Testis (tissue), 3 donors: ENCODE measurements around the gene RP9. TPM values are rescaled to one million over a fixed set of nuclear protein-coding genes. Genes with fewer than 3 reads are reported as not detected.

Experiments used
- DNase-seq: peaks from one replicate; pipeline ENCODE4 v3.0.0-alpha.2; 2019
- H3K27ac ChIP-seq, 2 donors: fragments of 200-600 bp; sonication (generic); one replicate each; pipeline ENCODE4 v1.5.1; 2019
- H3K27me3 ChIP-seq: fragments of 200-600 bp; sonication (generic); one replicate; pipeline ENCODE4 v1.5.1; 2019
- H3K36me3 ChIP-seq: fragments of 200-600 bp; sonication (generic); one replicate; pipeline ENCODE4 v1.5.1; 2017; ENCODE audit warnings: low read depth; ENCODE audit errors: missing control alignments
- H3K4me1 ChIP-seq: fragments of 200-600 bp; sonication (generic); one replicate; pipeline ENCODE4 v1.5.1; 2019
- H3K4me3 ChIP-seq, 2 donors: fragments of 200-600 bp; sonication (generic); one replicate each; pipeline ENCODE4 v1.5.1; 2017 to 2019
- H3K9me3 ChIP-seq: fragments of 200-600 bp; sonication (generic); one replicate; pipeline ENCODE4 v1.5.1; 2017
- POLR2A ChIP-seq: fragments of 450-650 bp; IDR thresholded peaks from one replicate; pipeline ENCODE4 v1.6.1; 2017; ENCODE audit warnings: antibody characterized with exemption, mild to moderate bottlenecking, moderate library complexity
- WGBS, 2 donors: methylation state at CpG; one replicate each; pipeline ENCODE4 v1.1.5; 2018; 5-methylcytosine and 5-hydroxymethylcytosine counted together
- intact Hi-C: fragments of 100-400 bp; cut with DNase I; formaldehyde crosslinking; loops from one replicate; pipeline ENCODE4 v1.15.1; 2023; ENCODE audit warnings: low total_unique reads
- polyA plus RNA-seq: library from polyadenylated mRNA; stranded (reverse); fragments of 350-450 nt; fragmentation: Illumina TruSeq; extraction: RNeasy Lipid Tissue Mini Kit (QIAGEN cat#74804); gene quantifications from one replicate; pipeline ENCODE4 v1.2.3, GENCODE V29; 2014; ENCODE audit warnings: low read depth, low replicate concordance; ENCODE audit not compliant: insufficient read depth
- total RNA-seq, 2 donors: library from RNA; depleted of rRNA; stranded (reverse); fragments of >200 nt; gene quantifications; one replicate each; pipeline ENCODE4 v1.2.3, GENCODE V29; 2016
- TF ChIP-seq, protein P1 (sequence below), 3 experiments: fragments of 450-650 bp in 2 of 3; fragments of 200-600 bp in 1 of 3; sonication (generic) in 1 of 3; IDR thresholded peaks; one replicate each; pipeline ENCODE4 v1.5.1; 2016 to 2019; ENCODE audit warnings: antibody characterized with exemption in 3 of 3, mild to moderate bottlenecking in 2 of 3, moderate library complexity in 1 of 3

Gene RP9
- total and polyA plus RNA-seq, 3 donors from 2014 or later, result 17.9 to 29.2 (median 28.2) TPM

DNA sequence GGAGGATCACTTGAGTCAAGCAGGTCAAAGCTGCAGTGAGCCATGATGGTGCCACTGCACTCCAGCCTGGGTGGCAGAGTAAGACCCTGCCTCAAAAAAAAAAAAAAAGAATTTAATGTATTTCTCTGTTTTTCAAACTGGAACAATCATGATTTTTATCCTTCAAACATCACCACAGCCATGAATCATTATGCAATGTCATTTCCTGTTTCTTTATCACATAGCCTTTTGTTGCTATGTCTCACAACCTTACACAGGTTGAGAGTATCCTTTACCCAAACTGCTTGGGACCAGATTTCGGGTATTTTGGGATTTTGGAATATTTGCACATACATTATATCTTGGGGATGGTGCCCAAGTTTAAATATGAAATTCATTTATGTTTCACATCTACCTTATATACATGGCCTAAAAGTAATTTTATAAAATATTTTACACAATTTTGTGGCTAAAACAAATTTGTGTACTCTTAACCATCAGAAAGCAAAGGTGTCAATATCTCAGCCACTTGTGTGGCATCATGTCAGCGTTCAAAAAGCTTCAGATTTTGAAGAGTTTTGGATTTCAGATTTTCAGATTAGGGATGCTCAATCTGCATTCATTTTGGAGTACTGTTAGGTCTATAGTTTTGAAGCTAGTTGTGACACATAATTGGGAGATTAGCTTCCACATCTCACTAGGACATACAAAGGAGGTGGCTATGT is 54.8 kb downstream of the RP9 start:
- Histone ChIP-seq H3K27ac (no peak overlapping the region), H3K27me3 (no peaks in the 10 kb centered on the region), H3K4me1 (peaks cover 8% of the 10 kb centered on the region), H3K36me3 (no peaks in the 10 kb centered on the region), H3K4me3 (no peak overlapping the region), H3K9me3 (no peaks in the 10 kb centered on the region)
- TF ChIP-seq, protein P1, sequence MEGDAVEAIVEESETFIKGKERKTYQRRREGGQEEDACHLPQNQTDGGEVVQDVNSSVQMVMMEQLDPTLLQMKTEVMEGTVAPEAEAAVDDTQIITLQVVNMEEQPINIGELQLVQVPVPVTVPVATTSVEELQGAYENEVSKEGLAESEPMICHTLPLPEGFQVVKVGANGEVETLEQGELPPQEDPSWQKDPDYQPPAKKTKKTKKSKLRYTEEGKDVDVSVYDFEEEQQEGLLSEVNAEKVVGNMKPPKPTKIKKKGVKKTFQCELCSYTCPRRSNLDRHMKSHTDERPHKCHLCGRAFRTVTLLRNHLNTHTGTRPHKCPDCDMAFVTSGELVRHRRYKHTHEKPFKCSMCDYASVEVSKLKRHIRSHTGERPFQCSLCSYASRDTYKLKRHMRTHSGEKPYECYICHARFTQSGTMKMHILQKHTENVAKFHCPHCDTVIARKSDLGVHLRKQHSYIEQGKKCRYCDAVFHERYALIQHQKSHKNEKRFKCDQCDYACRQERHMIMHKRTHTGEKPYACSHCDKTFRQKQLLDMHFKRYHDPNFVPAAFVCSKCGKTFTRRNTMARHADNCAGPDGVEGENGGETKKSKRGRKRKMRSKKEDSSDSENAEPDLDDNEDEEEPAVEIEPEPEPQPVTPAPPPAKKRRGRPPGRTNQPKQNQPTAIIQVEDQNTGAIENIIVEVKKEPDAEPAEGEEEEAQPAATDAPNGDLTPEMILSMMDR (IDR thresholded peaks at IDR 0.05), result no peak
- no peak for TF ChIP-seq POLR2A
- 86 to 89% methylated on average over 2 of the region's 2 CpGs for WGBS, 2 donors
- intact Hi-C loops, result loop anchor here (10.0 kb wide), 1 partner anchor 100 kb away; the partner anchor contains the start of gene FKBP9
- DNase-seq, result no peak

DNA sequence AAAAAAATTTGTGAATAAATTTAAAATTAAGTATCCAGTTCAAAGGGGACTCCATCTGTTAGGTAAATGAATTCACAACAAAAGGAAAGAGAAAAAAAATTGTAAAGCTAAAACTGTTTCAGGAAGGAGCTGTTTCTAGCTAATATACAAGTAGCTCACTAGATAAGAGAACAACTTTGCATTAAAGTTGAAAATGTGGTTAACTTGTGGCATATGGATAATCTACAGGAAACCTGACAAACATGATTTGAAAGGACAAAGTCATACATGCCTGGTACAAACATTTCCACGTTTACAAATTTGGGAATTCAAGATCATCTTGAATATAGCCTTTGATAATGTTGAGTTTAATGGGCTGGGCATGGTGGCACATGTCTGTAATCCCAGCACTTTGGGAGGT is 55.5 kb downstream of the RP9 start:
- TF ChIP-seq POLR2A, result no peak
- TF ChIP-seq, protein P1 (IDR thresholded peaks at IDR 0.05), result no peak
- Histone ChIP-seq H3K27me3 (no peaks in the 10 kb centered on the region), H3K27ac (no peak overlapping the region), H3K36me3 (no peaks in the 10 kb centered on the region), H3K4me1 (peaks cover 8% of the 10 kb centered on the region), H3K4me3 (no peak overlapping the region), H3K9me3 (no peaks in the 10 kb centered on the region)
- WGBS, 2 donors, result 67 to 79% methylated on average over 1 of the region's 1 CpG
- intact Hi-C loops, result loop anchor here (10.0 kb wide), 1 partner anchor 99 kb away; the partner anchor contains the start of gene FKBP9
- DNase-seq, result no peak

DNA sequence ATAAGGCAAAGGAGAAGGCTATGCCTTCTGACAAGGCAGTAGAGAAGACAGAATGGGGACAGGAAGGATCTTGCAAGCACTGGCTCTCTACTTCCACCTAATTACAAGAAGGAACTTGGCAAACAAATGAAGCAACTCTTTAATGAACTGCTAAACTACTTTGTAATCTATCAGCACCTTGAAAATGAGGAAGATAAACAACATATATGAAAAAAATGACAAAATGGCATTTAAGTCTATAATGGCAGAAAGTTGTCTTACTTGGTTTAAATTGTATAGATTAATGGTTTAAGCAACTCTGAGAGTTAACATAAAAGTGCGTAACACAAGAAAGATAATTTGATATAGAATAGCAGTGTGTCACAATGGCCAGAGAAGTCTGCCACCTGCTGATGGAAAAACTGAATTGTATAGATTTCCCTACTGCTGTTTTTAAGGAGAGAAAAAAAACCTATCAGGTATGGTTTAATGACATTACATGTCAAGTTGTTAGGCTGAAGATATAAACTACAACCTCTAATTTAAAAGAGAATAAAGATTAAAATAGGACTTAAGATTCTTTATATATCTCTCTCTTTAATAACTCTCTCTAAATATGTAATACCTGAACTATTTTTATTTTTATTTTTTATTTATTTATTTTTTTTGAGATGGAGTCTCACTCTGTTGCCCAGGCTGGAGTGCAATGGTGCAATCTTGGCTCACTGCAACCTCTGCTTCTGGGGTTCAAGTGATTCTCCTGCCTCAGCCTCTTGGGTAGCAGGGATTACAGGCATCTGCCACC is 58.5 kb downstream of the RP9 start:
- peak; percentile 29 for DNase-seq
- Histone ChIP-seq H3K27me3 (no peaks in the 10 kb centered on the region), H3K27ac (peak overlapping the region; percentile 28 to 31), H3K4me3 (no peak overlapping the region), H3K9me3 (no peaks in the 10 kb centered on the region), H3K4me1 (peaks cover 8% of the 10 kb centered on the region), H3K36me3 (no peaks in the 10 kb centered on the region)
- TF ChIP-seq, protein P1 (IDR thresholded peaks at IDR 0.05), result peak; percentile 47 to 52 (median 52)
- no peak for TF ChIP-seq POLR2A
- intact Hi-C loops, result loop anchor here (10.0 kb wide), 1 partner anchor 96 kb away; the partner anchor contains the start of gene FKBP9
- 0 to 38% methylated on average over 1 of the region's 1 CpG for WGBS, 2 donors

DNA sequence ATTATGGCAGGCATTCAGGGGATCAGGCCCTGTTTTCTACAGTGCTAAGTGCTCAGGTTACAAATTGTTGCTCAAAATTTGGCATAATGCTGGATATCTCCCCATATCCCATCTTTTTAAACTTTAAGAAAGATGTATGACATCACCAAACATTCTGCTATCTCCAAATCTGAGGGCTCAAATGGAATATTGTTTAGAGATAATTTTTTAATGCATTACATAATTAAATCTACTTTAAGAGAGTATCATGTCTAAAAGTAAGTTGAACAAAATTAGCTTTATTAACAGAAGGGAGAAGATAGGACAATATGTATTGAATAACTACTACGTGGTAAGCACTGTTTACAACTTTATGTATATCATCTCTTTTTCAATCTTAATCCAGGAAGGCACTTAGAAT is 60.5 kb downstream of the RP9 start:
- Histone ChIP-seq H3K36me3 (no peaks in the 10 kb centered on the region), H3K9me3 (no peaks in the 10 kb centered on the region), H3K4me3 (no peak overlapping the region), H3K27me3 (no peaks in the 10 kb centered on the region), H3K27ac (no peak overlapping the region), H3K4me1 (peaks cover 16% of the 10 kb centered on the region)
- DNase-seq, result no peak
- no peak for TF ChIP-seq POLR2A
- TF ChIP-seq, protein P1 (IDR thresholded peaks at IDR 0.05), result no peak
- WGBS, 2 donors, result 92 to 94% methylated on average over 1 of the region's 1 CpG
- intact Hi-C loops, result no loop called here
